Measurements from ENCODE around the gene MED12L. TPM values are rescaled to one million over a fixed set of nuclear protein-coding genes. Genes with fewer than 3 reads are reported as not detected.

The MED12L gene
- total RNA-seq, 1 donor from 2014 or later: 0.97 TPM

DNA sequence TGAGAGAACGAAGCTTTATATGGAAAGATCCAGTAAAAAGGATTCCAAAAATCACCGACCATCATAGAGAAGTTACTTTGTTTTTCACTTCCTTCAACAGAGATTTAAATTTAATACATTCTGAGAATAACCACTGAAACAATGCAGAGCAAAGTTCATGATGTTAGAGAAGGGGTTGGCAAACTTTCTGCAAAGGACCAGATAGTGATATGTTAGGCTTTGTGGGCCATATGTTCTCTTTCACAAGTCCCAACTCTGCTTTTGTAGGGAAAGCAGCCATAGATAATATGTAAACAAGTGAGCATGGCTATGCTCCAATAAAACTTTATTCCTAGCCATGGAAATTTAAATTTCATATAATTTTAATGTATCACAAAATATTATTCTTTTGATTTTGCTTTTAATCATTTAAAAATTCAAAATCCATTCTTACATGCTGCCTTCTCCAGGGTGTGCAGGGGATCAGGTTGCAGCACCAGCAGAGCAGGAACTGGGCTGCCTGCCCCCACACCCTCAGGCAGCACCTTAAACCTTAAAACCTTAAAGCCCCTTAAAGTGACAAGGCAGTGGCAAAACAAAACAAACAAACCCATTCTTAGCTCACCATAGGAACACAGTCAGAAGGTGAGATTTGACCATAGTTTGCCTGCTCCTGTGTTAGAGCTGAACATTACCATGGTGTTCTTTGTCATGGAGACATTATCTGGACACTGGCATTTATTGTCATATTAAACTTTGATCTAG, 392.3 kb downstream of the MED12L start:
- H3K4me1 Mint-ChIP-seq (ENCODE audit: low read depth): peaks cover 3% of the 10 kb centered on the region
- no peak for DNase-seq (ENCODE audit: low spot score)
- no peaks in the 10 kb centered on the region for H3K27me3 Mint-ChIP-seq (ENCODE audit: low read depth)
- H3K4me3 Mint-ChIP-seq (ENCODE audit: unreplicated experiment): no peak overlapping the region
- no peak overlapping the region for H3K27ac Mint-ChIP-seq (ENCODE audit: unreplicated experiment)
- TF ChIP-seq, protein P1, sequence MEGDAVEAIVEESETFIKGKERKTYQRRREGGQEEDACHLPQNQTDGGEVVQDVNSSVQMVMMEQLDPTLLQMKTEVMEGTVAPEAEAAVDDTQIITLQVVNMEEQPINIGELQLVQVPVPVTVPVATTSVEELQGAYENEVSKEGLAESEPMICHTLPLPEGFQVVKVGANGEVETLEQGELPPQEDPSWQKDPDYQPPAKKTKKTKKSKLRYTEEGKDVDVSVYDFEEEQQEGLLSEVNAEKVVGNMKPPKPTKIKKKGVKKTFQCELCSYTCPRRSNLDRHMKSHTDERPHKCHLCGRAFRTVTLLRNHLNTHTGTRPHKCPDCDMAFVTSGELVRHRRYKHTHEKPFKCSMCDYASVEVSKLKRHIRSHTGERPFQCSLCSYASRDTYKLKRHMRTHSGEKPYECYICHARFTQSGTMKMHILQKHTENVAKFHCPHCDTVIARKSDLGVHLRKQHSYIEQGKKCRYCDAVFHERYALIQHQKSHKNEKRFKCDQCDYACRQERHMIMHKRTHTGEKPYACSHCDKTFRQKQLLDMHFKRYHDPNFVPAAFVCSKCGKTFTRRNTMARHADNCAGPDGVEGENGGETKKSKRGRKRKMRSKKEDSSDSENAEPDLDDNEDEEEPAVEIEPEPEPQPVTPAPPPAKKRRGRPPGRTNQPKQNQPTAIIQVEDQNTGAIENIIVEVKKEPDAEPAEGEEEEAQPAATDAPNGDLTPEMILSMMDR (IDR thresholded peaks at IDR 0.05): no peak
- peaks cover 10% of the 10 kb centered on the region for H3K9me3 Mint-ChIP-seq (ENCODE audit: low read depth)
- peaks cover 2% of the 10 kb centered on the region for H3K36me3 Mint-ChIP-seq (ENCODE audit: low read depth)

DNA sequence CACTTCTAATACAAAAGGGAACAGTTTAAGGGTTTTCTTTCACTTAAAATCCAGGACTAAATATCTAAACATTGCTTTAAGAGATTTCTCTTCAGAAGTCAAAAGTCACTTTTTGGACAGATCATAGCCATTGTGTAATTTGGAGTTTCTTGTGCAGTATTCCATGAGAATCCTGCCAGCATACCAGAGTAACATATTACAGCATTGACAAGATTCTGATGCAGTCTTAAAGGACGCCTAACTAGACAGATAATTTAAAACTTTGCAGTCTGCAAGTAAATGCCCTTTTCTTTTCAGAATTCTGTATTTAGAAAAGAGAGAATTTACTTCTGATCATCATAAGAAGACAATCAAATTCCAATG, 392.9 kb downstream of the MED12L start:
- peaks cover 13% of the 10 kb centered on the region for H3K9me3 Mint-ChIP-seq (ENCODE audit: low read depth)
- DNase-seq (ENCODE audit: low spot score): no peak
- H3K36me3 Mint-ChIP-seq (ENCODE audit: low read depth): peaks cover 2% of the 10 kb centered on the region
- H3K27me3 Mint-ChIP-seq (ENCODE audit: low read depth): no peaks in the 10 kb centered on the region
- H3K4me3 Mint-ChIP-seq (ENCODE audit: unreplicated experiment): no peak overlapping the region
- H3K4me1 Mint-ChIP-seq (ENCODE audit: low read depth): peaks cover 3% of the 10 kb centered on the region
- no peak overlapping the region for H3K27ac Mint-ChIP-seq (ENCODE audit: unreplicated experiment)
- TF ChIP-seq, protein P1 (IDR thresholded peaks at IDR 0.05): no peak

DNA sequence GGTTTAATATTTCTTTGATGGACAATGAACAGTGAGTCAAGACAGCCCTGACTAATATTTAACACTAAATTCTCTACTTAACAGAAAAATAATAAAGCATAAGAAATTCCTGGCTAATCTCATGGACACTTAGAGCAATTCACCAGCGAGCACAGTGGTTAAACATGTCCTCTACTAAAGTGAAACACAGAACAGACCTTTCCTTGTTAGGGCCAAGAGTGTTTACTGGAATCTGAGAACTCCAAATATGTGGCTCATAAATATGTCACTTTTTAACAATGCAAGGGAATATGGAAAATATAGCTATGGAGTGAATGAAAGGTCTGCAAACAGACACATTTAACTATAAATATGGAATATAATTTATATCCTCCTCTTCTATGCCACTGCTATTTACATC, 394.0 kb downstream of the MED12L start:
- H3K36me3 Mint-ChIP-seq (ENCODE audit: low read depth): peaks cover 2% of the 10 kb centered on the region
- TF ChIP-seq, protein P1 (IDR thresholded peaks at IDR 0.05): no peak
- no peak overlapping the region for H3K4me3 Mint-ChIP-seq (ENCODE audit: unreplicated experiment)
- peaks cover 3% of the 10 kb centered on the region for H3K4me1 Mint-ChIP-seq (ENCODE audit: low read depth)
- no peak overlapping the region for H3K27ac Mint-ChIP-seq (ENCODE audit: unreplicated experiment)
- no peaks in the 10 kb centered on the region for H3K27me3 Mint-ChIP-seq (ENCODE audit: low read depth)
- H3K9me3 Mint-ChIP-seq (ENCODE audit: low read depth): peaks cover 13% of the 10 kb centered on the region
- no peak for DNase-seq (ENCODE audit: low spot score)

DNA sequence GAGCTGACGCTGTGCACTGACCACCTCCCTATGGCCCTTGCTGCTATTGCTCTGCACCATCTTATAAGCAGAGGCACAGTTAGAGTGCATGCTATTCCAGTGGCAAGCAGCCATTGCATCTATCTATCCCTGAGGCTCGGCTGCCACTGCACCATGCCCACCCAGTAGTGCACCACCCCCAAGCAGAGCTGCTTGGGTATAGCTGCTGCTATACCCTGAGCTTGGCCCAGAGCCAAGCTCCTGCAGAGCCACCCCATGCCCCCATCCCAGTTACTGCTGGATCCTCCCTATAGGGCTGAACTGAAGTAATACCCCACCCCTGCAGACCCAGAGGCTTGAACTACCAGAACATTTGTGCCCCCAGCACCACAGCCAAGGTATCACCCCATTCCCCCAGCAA, 395.0 kb downstream of the MED12L start:
- Mint-ChIP-seq H3K9me3 (ENCODE audit: low read depth) (peaks cover 19% of the 10 kb centered on the region), H3K36me3 (ENCODE audit: low read depth) (peaks cover 5% of the 10 kb centered on the region), H3K27me3 (ENCODE audit: low read depth) (peaks cover 5% of the 10 kb centered on the region), H3K27ac (ENCODE audit: unreplicated experiment) (no peak overlapping the region), H3K4me1 (ENCODE audit: low read depth) (peaks cover 3% of the 10 kb centered on the region), H3K4me3 (ENCODE audit: unreplicated experiment) (no peak overlapping the region)
- TF ChIP-seq, protein P1 (IDR thresholded peaks at IDR 0.05): no peak
- no peak for DNase-seq (ENCODE audit: low spot score)

DNA sequence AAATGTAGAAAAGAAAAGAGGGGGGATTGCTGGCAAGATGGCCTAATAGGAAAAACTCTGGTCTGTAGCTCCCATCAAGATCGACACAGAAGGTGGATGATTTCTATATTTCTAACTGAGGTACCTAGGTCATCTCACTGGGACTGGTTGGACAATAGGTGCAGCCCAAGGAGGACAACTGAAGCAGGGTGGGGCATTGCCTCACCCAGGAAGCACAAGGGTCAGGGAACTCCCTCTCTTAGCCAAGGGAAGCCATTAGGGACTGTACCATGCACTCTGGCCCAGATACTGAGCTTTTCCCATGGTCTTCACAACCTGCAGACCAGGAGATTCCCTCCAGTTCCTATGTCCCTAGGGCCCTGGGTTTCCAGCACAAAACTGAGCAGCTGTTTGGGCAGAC, 398.0 kb downstream of the MED12L start:
- H3K4me1 Mint-ChIP-seq (ENCODE audit: low read depth): no peaks in the 10 kb centered on the region
- DNase-seq (ENCODE audit: low spot score): no peak
- no peak overlapping the region for H3K27ac Mint-ChIP-seq (ENCODE audit: unreplicated experiment)
- no peak overlapping the region for H3K4me3 Mint-ChIP-seq (ENCODE audit: unreplicated experiment)
- TF ChIP-seq, protein P1 (IDR thresholded peaks at IDR 0.05): no peak
- H3K36me3 Mint-ChIP-seq (ENCODE audit: low read depth): peaks cover 5% of the 10 kb centered on the region
- H3K27me3 Mint-ChIP-seq (ENCODE audit: low read depth): peaks cover 18% of the 10 kb centered on the region
- peaks cover 31% of the 10 kb centered on the region for H3K9me3 Mint-ChIP-seq (ENCODE audit: low read depth)

Data from chondrocyte (in vitro differentiated cells).